Ovary (tissue), 3 donors: ENCODE data around the gene SF3B3.

ENCODE experiments used
- POLR2A ChIP-seq: fragments of 450-650 bp; IDR thresholded peaks from one replicate; pipeline ENCODE4 v1.6.1; 2017; ENCODE audit warnings: antibody characterized with exemption, mild to moderate bottlenecking, moderate library complexity
- TF ChIP-seq, protein P1 (sequence below), 3 donors: fragments of 450-650 bp in 2 of 3; fragments of 200-600 bp in 1 of 3; IDR thresholded peaks; one replicate each; pipeline versions ENCODE4 v1.5.1 to v1.8.0; 2016 to 2022; ENCODE audit warnings: antibody characterized with exemption in 3 of 3, mild to moderate bottlenecking in 1 of 3
- donor health status: DM: no; HTN: no; CAD: no.

DNA sequence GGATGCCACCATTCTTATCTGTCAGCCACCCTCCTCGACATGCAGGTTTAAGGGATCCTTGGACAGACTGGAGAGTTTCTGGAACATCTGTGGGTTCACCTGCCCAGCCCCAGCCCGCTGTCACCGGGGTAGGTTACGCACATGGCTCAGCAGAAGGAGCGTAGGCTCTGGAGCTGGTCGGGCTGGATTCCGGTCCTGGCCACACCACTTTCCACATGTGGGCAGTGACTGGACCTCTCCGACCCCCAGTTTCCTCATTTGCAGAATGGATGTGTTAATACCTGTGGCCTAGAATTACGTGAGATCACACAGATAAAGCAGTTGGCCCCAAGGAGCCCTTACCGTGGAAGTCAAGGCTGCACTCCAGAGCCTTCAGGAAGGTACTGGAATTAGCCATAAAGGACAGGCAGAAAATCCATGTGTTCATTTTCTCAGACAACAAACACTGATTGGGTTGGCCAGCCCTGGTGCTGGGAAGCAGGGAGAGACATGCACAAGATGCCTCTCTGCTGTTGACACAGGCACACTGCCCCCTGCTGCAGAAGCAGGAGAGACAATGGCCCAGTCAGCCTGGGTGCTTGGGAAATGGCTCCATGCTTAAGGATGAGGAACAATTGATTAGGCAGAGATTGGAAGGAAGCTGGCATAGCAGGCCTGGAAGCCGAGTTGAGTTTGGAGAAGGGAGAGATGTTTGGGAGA, 58.8 kb downstream of the SF3B3 start:
- TF ChIP-seq, protein P1, sequence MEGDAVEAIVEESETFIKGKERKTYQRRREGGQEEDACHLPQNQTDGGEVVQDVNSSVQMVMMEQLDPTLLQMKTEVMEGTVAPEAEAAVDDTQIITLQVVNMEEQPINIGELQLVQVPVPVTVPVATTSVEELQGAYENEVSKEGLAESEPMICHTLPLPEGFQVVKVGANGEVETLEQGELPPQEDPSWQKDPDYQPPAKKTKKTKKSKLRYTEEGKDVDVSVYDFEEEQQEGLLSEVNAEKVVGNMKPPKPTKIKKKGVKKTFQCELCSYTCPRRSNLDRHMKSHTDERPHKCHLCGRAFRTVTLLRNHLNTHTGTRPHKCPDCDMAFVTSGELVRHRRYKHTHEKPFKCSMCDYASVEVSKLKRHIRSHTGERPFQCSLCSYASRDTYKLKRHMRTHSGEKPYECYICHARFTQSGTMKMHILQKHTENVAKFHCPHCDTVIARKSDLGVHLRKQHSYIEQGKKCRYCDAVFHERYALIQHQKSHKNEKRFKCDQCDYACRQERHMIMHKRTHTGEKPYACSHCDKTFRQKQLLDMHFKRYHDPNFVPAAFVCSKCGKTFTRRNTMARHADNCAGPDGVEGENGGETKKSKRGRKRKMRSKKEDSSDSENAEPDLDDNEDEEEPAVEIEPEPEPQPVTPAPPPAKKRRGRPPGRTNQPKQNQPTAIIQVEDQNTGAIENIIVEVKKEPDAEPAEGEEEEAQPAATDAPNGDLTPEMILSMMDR (IDR thresholded peaks at IDR 0.05) = no peak
- TF ChIP-seq POLR2A = no peak
